SK-N-SH treated with all-trans-retinoic acid at 6 μM for 48 hours (cell line): ENCODE results near the gene CCIN.

Source experiments
- ARNTL ChIP-seq: fragments of 450-650 bp; formaldehyde crosslinking; IDR thresholded peaks from 2 replicates; pipeline ENCODE4 v1.5.0; 2020; ENCODE audit warnings: low read depth, mild to moderate bottlenecking, moderate library complexity, borderline replicate concordance
- CSDC2 ChIP-seq: fragments of 250-450 bp; sonication (Bioruptor Pico); IDR thresholded peaks from 2 replicates; pipeline ENCODE4 v1.5.0; 2020; ENCODE audit warnings: mild to moderate bottlenecking, moderate library complexity
- OSR1 ChIP-seq: fragments of 250-450 bp; sonication (Bioruptor Pico); IDR thresholded peaks from 2 replicates; pipeline ENCODE4 v1.8.0; 2022; ENCODE audit warnings: moderate library complexity, mild to moderate bottlenecking, inconsistent platforms
- RARB ChIP-seq: fragments of 250-450 bp; sonication (Bioruptor Pico); IDR thresholded peaks from 2 replicates; pipeline ENCODE4 v1.8.0; 2021; ENCODE audit warnings: mild to moderate bottlenecking, moderate library complexity
- TOX ChIP-seq: fragments of 250-450 bp; sonication (Bioruptor Pico); IDR thresholded peaks from 2 replicates; pipeline ENCODE4 v1.8.0; 2021; ENCODE audit warnings: mild to moderate bottlenecking, moderate library complexity, borderline replicate concordance
- ZFP3 ChIP-seq: fragments of 250-450 bp; sonication (Bioruptor Pico); IDR thresholded peaks from 2 replicates; pipeline ENCODE4 v1.5.0; 2020; ENCODE audit warnings: mild to moderate bottlenecking, moderate library complexity
- ZFP30 ChIP-seq: fragments of 450-650 bp; formaldehyde crosslinking; IDR thresholded peaks from 2 replicates; pipeline ENCODE4 v1.5.0; 2022; ENCODE audit warnings: mild to moderate bottlenecking, moderate library complexity
- ZNF70 ChIP-seq: fragments of 450-650 bp; formaldehyde crosslinking; IDR thresholded peaks from 2 replicates; pipeline ENCODE4 v1.5.0; 2020; ENCODE audit warnings: mild to moderate bottlenecking, moderate library complexity
- ZNF8 ChIP-seq: fragments of 450-650 bp; formaldehyde crosslinking; IDR thresholded peaks from 2 replicates; pipeline ENCODE4 v1.5.0; 2020; ENCODE audit warnings: mild to moderate bottlenecking, moderate library complexity
- TF ChIP-seq, protein P1 (sequence below): fragments of 250-450 bp; sonication (Bioruptor Pico); IDR thresholded peaks from 2 replicates; pipeline ENCODE4 v1.8.0; 2021; ENCODE audit warnings: low read depth, mild to moderate bottlenecking, moderate library complexity, borderline replicate concordance

DNA sequence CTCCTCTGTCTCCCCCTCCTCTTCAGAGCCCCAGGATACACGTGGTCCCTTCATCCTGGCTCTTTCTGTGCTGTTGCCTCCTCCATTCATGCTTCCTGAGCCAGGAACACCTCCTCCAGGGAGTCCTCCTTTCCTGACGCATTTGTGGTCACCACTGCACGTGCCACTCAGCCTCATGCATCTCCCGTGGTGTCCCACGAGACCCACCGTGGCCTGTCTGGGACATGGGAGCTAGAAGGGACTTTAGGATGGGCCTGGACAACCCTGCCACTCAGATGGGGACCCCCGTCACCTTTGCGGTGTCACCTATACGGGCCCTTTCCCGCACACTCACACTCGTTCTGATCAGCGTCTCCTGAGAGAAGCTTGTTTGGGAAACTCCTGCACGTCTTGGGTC lies 25.9 kb upstream of the CCIN start:
- TF ChIP-seq, protein P1, sequence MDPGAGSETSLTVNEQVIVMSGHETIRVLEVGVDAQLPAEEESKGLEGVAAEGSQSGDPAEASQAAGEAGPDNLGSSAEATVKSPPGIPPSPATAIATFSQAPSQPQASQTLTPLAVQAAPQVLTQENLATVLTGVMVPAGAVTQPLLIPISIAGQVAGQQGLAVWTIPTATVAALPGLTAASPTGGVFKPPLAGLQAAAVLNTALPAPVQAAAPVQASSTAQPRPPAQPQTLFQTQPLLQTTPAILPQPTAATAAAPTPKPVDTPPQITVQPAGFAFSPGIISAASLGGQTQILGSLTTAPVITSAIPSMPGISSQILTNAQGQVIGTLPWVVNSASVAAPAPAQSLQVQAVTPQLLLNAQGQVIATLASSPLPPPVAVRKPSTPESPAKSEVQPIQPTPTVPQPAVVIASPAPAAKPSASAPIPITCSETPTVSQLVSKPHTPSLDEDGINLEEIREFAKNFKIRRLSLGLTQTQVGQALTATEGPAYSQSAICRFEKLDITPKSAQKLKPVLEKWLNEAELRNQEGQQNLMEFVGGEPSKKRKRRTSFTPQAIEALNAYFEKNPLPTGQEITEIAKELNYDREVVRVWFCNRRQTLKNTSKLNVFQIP (CRISPR knock-in tag) = no peak
- TF ChIP-seq ZNF70 (no peak), RARB (CRISPR knock-in tag) (no peak), CSDC2 (CRISPR knock-in tag) (no peak), ZFP3 (CRISPR knock-in tag) (no peak), ZNF8 (no peak), ZFP30 (CRISPR knock-in tag) (no peak), OSR1 (no peak), ARNTL (CRISPR knock-in tag) (no peak), TOX (CRISPR knock-in tag) (no peak)
